ENCODE measurements around the gene KLF4.

KLF4 gene

DNA sequence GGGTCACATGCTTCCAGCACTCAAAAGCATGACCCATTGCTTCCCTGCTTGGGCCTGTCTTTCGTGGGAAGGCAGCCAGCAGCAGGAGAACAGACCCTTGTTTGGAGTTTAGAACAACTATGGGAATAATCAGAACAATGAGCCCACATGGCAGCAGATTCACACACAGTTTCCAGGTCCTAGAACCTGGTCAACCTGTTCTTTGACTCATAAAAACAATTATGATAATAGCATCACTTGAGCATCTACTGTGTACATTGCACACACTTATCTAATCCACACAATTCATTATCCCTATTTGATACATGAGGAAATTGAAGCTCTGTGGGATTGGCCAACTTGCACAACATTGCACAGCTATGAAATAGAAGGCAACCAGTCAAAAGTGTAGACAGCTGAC lies 41.7 kb downstream of the KLF4 start:
- DNase-seq (ENCODE audit: low read depth): no peak
- H3K4me3 ChIP-seq (ENCODE audit: low read depth, low read length): no peak overlapping the region
- TF ChIP-seq, protein P1, sequence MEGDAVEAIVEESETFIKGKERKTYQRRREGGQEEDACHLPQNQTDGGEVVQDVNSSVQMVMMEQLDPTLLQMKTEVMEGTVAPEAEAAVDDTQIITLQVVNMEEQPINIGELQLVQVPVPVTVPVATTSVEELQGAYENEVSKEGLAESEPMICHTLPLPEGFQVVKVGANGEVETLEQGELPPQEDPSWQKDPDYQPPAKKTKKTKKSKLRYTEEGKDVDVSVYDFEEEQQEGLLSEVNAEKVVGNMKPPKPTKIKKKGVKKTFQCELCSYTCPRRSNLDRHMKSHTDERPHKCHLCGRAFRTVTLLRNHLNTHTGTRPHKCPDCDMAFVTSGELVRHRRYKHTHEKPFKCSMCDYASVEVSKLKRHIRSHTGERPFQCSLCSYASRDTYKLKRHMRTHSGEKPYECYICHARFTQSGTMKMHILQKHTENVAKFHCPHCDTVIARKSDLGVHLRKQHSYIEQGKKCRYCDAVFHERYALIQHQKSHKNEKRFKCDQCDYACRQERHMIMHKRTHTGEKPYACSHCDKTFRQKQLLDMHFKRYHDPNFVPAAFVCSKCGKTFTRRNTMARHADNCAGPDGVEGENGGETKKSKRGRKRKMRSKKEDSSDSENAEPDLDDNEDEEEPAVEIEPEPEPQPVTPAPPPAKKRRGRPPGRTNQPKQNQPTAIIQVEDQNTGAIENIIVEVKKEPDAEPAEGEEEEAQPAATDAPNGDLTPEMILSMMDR (IDR thresholded peaks at IDR 0.05; ENCODE audit: low read depth, low read length, missing control alignments): no peak

DNA sequence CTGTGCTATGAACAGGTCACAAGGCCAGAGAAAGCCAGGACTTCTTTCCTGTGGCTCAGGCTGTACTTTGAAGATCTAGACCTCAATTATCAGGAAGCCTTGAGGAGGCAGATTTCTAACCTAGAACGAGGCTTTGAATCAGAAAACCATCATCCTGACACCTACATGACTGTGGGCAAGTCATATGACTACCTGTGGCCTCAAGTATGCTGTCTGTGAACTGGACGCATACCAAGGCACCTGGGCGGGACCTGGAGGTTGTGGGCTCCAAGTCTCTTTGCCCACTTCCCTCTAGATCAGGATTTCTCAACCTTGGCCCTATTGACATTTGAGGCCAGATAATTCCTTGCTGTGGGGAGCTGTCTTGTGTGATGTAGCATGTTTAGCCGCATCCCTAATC lies 42.5 kb downstream of the KLF4 start:
- no peak overlapping the region for H3K4me3 ChIP-seq (ENCODE audit: low read depth, low read length)
- TF ChIP-seq, protein P1 (IDR thresholded peaks at IDR 0.05; ENCODE audit: low read depth, low read length, missing control alignments): no peak
- DNase-seq (ENCODE audit: low read depth): no peak

DNA sequence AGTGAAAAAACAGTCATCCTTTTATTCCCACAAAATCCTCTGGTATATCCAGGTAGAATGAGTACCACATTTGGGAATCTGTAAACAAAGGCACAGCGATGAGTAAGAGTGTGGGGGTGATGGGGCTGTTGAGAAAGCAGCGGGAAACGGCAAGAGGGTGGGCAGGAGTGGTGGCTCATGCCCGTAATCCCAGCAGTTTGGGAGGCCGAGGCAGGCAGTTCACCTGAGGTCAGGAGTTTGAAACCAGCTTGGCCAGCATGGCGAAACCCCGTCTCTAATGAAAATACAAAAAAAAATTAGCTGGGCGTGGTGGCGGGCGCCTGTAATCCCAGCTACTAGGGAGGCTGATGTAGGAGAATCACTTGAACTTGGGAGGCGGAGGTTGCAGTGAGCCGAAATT lies 43.1 kb downstream of the KLF4 start:
- no peak overlapping the region for H3K4me3 ChIP-seq (ENCODE audit: low read depth, low read length)
- TF ChIP-seq, protein P1 (IDR thresholded peaks at IDR 0.05; ENCODE audit: low read depth, low read length, missing control alignments): no peak

DNA sequence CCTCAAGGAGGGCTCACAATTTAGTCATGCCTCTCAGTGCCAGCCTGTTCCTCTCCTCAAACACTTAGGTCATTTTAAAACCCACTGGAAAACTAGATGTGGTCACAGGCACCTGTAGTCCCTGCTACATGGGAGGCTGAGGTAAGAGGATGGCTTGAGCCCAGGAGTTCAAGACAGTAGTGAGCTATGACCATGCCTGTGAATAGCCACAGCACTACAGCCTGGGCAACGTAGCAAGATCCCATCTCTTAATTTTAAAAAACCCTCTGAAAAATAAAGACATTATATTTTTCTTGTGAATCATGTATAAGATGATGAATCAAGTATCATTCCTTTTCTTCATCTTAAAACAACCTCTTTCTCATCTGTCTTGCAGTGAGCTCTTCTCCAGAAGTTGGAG lies 45.8 kb downstream of the KLF4 start:
- H3K4me3 ChIP-seq (ENCODE audit: low read depth, low read length): no peak overlapping the region
- no peak for DNase-seq (ENCODE audit: low read depth)
- TF ChIP-seq, protein P1 (IDR thresholded peaks at IDR 0.05; ENCODE audit: low read depth, low read length, missing control alignments): no peak

More for the DNA sequence above, 43.1 kb downstream of the KLF4 start:
- no peak for DNase-seq (ENCODE audit: low read depth)

DNA sequence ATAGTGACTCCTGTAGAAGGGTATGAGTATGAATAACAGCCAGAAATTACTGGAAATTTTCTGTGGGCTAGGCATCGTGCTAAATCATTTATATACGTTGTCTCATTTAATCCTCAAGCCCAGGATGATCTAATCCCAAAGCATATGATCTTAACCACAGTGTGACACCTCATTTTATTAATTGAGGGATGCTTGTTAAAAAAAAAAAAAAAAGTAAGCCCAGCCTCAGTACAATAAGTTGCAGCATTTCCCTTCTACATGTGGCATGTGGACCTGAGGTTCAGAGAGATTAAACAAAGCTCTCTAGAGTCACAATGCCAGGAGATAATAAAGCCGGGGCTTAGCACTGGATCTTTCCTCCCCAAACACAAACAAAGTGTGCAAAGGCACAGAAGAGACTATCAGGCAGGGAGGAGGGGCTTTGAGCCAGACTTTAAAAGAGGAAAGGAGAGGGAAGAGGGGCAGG lies 49.5 kb downstream of the KLF4 start:
- DNase-seq (ENCODE audit: low read depth): no peak
- TF ChIP-seq, protein P1 (IDR thresholded peaks at IDR 0.05; ENCODE audit: low read depth, low read length, missing control alignments): no peak

DNA sequence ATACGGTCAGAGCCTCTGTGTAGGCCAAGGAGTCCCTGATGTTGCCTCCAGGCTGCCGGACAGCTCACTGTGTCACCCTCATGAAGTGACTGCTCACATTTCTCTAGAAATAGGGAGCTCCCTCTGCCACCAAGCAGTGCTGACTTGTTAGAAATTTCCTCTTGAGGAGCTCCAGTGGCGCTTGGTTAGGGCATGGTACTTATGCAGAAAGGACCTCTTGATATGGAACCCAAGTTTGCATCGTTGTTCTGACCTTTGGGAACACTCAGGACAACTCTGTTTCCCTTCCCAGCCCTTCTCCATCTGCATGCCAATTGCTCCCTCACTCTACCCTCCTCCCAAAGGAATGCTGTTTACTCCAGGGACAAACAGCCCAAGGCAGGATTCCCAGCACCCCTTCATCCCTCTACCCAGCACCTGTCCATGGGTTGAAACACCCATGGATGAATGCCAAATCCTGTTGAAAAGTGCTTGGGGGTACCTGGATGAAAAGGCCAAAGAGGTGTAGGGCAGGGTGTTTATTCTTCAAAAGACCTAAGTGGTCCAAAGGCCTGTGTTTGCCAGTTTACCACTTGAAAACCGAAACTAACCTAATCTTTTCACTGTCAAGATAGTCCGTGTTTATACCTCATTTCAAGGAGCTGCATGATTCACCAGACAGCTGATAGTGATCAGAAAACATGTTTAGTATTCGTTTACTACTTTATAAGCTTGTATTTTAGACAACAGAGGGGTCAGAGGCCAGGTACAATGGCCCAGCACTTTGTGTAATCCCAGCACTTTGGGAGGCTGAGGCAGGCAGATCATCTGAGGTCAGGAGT lies 51.1 kb downstream of the KLF4 start:
- no peak for DNase-seq (ENCODE audit: low read depth)
- TF ChIP-seq, protein P1 (IDR thresholded peaks at IDR 0.05; ENCODE audit: low read depth, low read length, missing control alignments): no peak
- no peak overlapping the region for H3K4me3 ChIP-seq (ENCODE audit: low read depth, low read length)

More for the DNA sequence above, 49.5 kb downstream of the KLF4 start:
- no peak overlapping the region for H3K4me3 ChIP-seq (ENCODE audit: low read depth, low read length)

DNA sequence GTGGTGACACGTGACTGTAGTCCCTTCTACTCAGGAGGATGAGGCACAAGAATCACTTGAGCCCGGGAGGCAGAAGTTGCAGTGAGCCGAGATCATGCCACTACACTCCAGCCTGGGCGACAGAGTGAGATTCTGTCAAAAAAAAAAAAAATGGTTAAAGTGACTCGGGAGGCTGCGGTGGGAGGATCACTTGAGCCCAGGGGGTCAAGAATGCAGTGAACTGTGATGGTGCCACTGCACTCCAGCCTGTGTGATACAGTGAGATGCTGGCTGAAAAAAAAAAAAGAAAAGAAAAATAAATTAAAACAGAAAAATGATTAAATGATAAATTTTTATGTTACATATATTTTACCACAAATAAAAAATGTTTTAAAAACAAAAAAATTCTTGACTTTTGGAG lies 51.9 kb downstream of the KLF4 start:
- no peak overlapping the region for H3K4me3 ChIP-seq (ENCODE audit: low read depth, low read length)
- TF ChIP-seq, protein P1 (IDR thresholded peaks at IDR 0.05; ENCODE audit: low read depth, low read length, missing control alignments): no peak
- no peak for DNase-seq (ENCODE audit: low read depth)
